Loucy (cell line): ENCODE results near the gene SH3PXD2A.

ENCODE experiments used
- H2AFZ ChIP-seq: fragments of 200-600 bp; sonication (generic); 2 replicates; pipeline ENCODE4 v1.6.0; 2016; ENCODE audit warnings: antibody characterized with exemption, mild to moderate bottlenecking, low read length, moderate library complexity
- H3F3A ChIP-seq: fragments of 200-600 bp; 2 replicates; pipeline ENCODE4 v1.6.0; 2016; ENCODE audit warnings: antibody characterized with exemption, low read depth, mild to moderate bottlenecking
- H3K27me3 ChIP-seq: fragments of 200-600 bp; sonication (generic); 2 replicates; pipeline ENCODE4 v1.6.1; 2014; ENCODE audit warnings: low read length, mild to moderate bottlenecking; ENCODE audit not compliant: insufficient read depth, poor library complexity, severe bottlenecking
- H3K36me3 ChIP-seq: fragments of 200-600 bp; sonication (generic); 2 replicates; pipeline ENCODE4 v1.6.1; 2016; ENCODE audit warnings: low read length; ENCODE audit not compliant: insufficient read depth
- H3K4me1 ChIP-seq: fragments of 200-600 bp; sonication (generic); 2 replicates; pipeline ENCODE4 v1.5.1; 2014; ENCODE audit warnings: low read length, mild to moderate bottlenecking; ENCODE audit not compliant: insufficient read depth, poor library complexity, severe bottlenecking
- H3K4me2 ChIP-seq: fragments of 200-600 bp; sonication (generic); 2 replicates; pipeline ENCODE4 v1.6.0; 2014; ENCODE audit warnings: antibody characterized with exemption, low read length, low read depth, mild to moderate bottlenecking; ENCODE audit not compliant: poor library complexity, severe bottlenecking
- H3K4me3 ChIP-seq: fragments of 200-600 bp; sonication (generic); 2 replicates; pipeline ENCODE4 v1.5.1; 2014; ENCODE audit warnings: low read length, mild to moderate bottlenecking, mixed read lengths; ENCODE audit not compliant: poor library complexity, severe bottlenecking
- H3K79me2 ChIP-seq: fragments of 200-600 bp; sonication (generic); 2 replicates; pipeline ENCODE4 v1.6.1; 2014; ENCODE audit warnings: low read length; ENCODE audit not compliant: insufficient read depth
- H3K9ac ChIP-seq: fragments of 200-600 bp; sonication (generic); 2 replicates; pipeline ENCODE4 v1.6.0; 2014; ENCODE audit warnings: mild to moderate bottlenecking, low read depth, low read length, moderate library complexity; ENCODE audit not compliant: poor library complexity, severe bottlenecking
- H3K9me2 ChIP-seq: fragments of 200-600 bp; sonication (generic); replicated peaks from 2 replicates; pipeline ENCODE4 v1.6.1; 2016; ENCODE audit warnings: low read depth, low read length, mixed read lengths
- H3K9me3 ChIP-seq: fragments of 200-600 bp; sonication (generic); 2 replicates; pipeline ENCODE4 v1.6.1; 2014; ENCODE audit warnings: mild to moderate bottlenecking, antibody characterized with exemption, low read length, low read depth; ENCODE audit not compliant: insufficient read depth
- H4K20me1 ChIP-seq: fragments of 200-600 bp; sonication (generic); 2 replicates; pipeline ENCODE4 v1.6.0; 2014; ENCODE audit warnings: antibody characterized with exemption, low read length, mild to moderate bottlenecking; ENCODE audit not compliant: insufficient read depth, poor library complexity, severe bottlenecking
- EZH2phosphoT487 ChIP-seq: fragments of 200-600 bp; IDR thresholded peaks from 2 replicates; pipeline ENCODE4 v1.6.1; 2018; ENCODE audit warnings: antibody characterized with exemption, mild to moderate bottlenecking, moderate library complexity, borderline replicate concordance
- TF ChIP-seq, protein P1 (sequence below): fragments of 200-600 bp; sonication (generic); conservative IDR thresholded peaks from 2 replicates; pipeline ENCODE4 v1.5.1; 2014; ENCODE audit warnings: mild to moderate bottlenecking, antibody characterized with exemption, low read length

Gene SH3PXD2A

DNA sequence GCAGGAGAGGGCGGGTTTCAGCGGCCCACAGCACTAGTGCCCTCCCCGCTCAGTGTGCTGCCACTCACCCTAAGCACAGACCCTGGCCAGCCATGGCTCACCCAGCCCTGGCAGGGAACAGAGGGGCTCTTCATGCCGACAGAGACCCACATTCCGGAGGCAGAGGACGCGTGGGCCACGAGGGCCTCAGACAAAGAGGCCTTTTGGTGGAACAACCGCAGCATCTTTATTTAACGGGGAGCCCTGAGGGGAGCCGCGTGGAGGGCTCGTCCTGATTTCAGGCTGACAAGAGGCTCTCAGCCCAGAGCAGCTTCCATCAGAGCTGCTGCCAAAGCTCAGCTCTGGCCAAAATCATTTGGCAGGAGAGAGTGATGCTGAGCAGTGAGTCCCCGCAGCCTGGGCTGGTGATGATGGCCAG lies 127.8 kb downstream of the SH3PXD2A start:
- H2AFZ ChIP-seq: no peak overlapping the region
- peaks cover 14% of the 10 kb centered on the region; the same call in 1 of the 2 replicates for H3K36me3 ChIP-seq
- no peak for TF ChIP-seq EZH2phosphoT487
- TF ChIP-seq, protein P1, sequence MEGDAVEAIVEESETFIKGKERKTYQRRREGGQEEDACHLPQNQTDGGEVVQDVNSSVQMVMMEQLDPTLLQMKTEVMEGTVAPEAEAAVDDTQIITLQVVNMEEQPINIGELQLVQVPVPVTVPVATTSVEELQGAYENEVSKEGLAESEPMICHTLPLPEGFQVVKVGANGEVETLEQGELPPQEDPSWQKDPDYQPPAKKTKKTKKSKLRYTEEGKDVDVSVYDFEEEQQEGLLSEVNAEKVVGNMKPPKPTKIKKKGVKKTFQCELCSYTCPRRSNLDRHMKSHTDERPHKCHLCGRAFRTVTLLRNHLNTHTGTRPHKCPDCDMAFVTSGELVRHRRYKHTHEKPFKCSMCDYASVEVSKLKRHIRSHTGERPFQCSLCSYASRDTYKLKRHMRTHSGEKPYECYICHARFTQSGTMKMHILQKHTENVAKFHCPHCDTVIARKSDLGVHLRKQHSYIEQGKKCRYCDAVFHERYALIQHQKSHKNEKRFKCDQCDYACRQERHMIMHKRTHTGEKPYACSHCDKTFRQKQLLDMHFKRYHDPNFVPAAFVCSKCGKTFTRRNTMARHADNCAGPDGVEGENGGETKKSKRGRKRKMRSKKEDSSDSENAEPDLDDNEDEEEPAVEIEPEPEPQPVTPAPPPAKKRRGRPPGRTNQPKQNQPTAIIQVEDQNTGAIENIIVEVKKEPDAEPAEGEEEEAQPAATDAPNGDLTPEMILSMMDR: no peak
- H3K4me2 ChIP-seq: no peak overlapping the region
- no peaks in the 10 kb centered on the region for H3K9me2 ChIP-seq
- H3K9me3 ChIP-seq: no peaks in the 10 kb centered on the region
- no peak overlapping the region for H3K4me3 ChIP-seq
- H3F3A ChIP-seq: no peaks in the 10 kb centered on the region
- H4K20me1 ChIP-seq: no peaks in the 10 kb centered on the region
- no peaks in the 10 kb centered on the region for H3K79me2 ChIP-seq
- H3K27me3 ChIP-seq: no peaks in the 10 kb centered on the region
- no peaks in the 10 kb centered on the region for H3K4me1 ChIP-seq
- H3K9ac ChIP-seq: no peak overlapping the region

GRCh38 chr10:103726637-103727036 lies 128.7 kb downstream of the SH3PXD2A start:
- Histone ChIP-seq H3K9me2 (no peaks in the 10 kb centered on the region), H3F3A (no peaks in the 10 kb centered on the region), H3K27me3 (no peaks in the 10 kb centered on the region), H3K9ac (no peak overlapping the region), H3K4me1 (no peaks in the 10 kb centered on the region), H2AFZ (no peak overlapping the region), H3K4me3 (no peak overlapping the region), H3K79me2 (no peaks in the 10 kb centered on the region), H4K20me1 (no peaks in the 10 kb centered on the region), H3K4me2 (no peak overlapping the region), H3K36me3 (peaks cover 14% of the 10 kb centered on the region; the same call in 1 of the 2 replicates), H3K9me3 (no peaks in the 10 kb centered on the region)
- no peak for TF ChIP-seq EZH2phosphoT487
- TF ChIP-seq, protein P1: no peak

DNA sequence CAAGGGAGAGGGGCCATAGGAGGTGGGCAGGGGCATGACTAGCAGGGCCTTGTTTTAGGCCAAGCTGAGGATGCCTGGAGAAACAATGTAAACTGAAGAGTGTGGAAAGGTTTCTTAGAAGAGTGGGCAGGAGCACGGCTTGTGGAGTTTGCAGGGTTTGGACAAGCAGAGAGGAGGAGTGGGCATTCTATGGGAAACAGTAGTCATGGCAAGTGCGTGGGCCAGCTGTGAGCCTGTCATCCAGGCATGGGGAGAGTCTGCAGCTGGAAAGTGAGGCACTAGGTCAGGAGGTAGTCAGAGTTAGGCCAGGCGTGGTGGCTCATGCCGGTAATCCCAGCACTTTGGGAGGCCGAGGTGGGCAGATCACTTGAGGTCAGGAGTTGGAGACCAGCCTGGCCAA lies 130.1 kb downstream of the SH3PXD2A start:
- H3K9ac ChIP-seq: no peak overlapping the region
- no peaks in the 10 kb centered on the region for H4K20me1 ChIP-seq
- H3K4me2 ChIP-seq: no peak overlapping the region
- H3K9me2 ChIP-seq: no peaks in the 10 kb centered on the region
- H3K4me3 ChIP-seq: no peak overlapping the region
- H3K9me3 ChIP-seq: no peaks in the 10 kb centered on the region
- H3F3A ChIP-seq: no peaks in the 10 kb centered on the region
- H2AFZ ChIP-seq: no peak overlapping the region
- H3K79me2 ChIP-seq: no peaks in the 10 kb centered on the region
- no peaks in the 10 kb centered on the region for H3K27me3 ChIP-seq
- no peaks in the 10 kb centered on the region for H3K4me1 ChIP-seq
- H3K36me3 ChIP-seq: peaks cover 14% of the 10 kb centered on the region; the same call in 1 of the 2 replicates
- no peak for TF ChIP-seq EZH2phosphoT487
- TF ChIP-seq, protein P1: no peak
